ENCODE measurements around the gene BRD1. TPM values are rescaled to one million over a fixed set of nuclear protein-coding genes. Genes with fewer than 3 reads are reported as not detected.

The BRD1 gene
- total RNA-seq, 1 experiment from 2014 or later, result 51.2 TPM

GRCh38 chr22:49756201-49756600, 71.5 kb downstream of the BRD1 start:
- ChIA-PET CTCF (no interaction called here), POLR2A (ENCODE audit: low non-redundant PET) (no interaction called here)
- intact Hi-C loops (cut with micrococcal nuclease; ENCODE audit: unreplicated experiment), result no loop called here
- no peaks in the 10 kb centered on the region for H3K36me3 ChIP-seq (ENCODE audit: insufficient read depth, low read length, poor library complexity, severe bottlenecking)
- no peak overlapping the region for H3K4me3 ChIP-seq (ENCODE audit: low read depth, low read length, poor library complexity, severe bottlenecking)
- H3K4me1 ChIP-seq (ENCODE audit: insufficient read depth, low read length, poor library complexity, severe bottlenecking), result no peaks in the 10 kb centered on the region
- H3K9me3 ChIP-seq (ENCODE audit: low read depth, low read length, poor library complexity, severe bottlenecking), result no peaks in the 10 kb centered on the region
- no TSS peak for BruUV-seq (replicated peaks)
- TF ChIP-seq EZH2 (IDR thresholded peaks at IDR 0.05; ENCODE audit: borderline replicate concordance, low read depth, low read length, poor library complexity, severe bottlenecking), result no peak
- no peak for TF ChIP-seq CTCF (conservative IDR thresholded peaks at IDR 0.05; ENCODE audit: low read depth, low read length)
- H3K27ac ChIP-seq (ENCODE audit: low read depth, low read length, poor library complexity, severe bottlenecking), result no peak overlapping the region
- H3K27me3 ChIP-seq (replicated peaks; ENCODE audit: insufficient read depth, low read depth, low read length, poor library complexity), result no peaks in the 10 kb centered on the region
- DNase-seq (ENCODE audit: low spot score), result no peak

GRCh38 chr22:49755631-49756001, 72.1 kb downstream of the BRD1 start:
- H3K9me3 ChIP-seq (ENCODE audit: low read depth, low read length, poor library complexity, severe bottlenecking), result no peaks in the 10 kb centered on the region
- ChIA-PET POLR2A (ENCODE audit: low non-redundant PET) (no interaction called here), CTCF (no interaction called here)
- H3K27ac ChIP-seq (ENCODE audit: low read depth, low read length, poor library complexity, severe bottlenecking), result no peak overlapping the region
- no TSS peak for BruUV-seq (replicated peaks)
- no peaks in the 10 kb centered on the region for H3K27me3 ChIP-seq (replicated peaks; ENCODE audit: insufficient read depth, low read depth, low read length, poor library complexity)
- no peaks in the 10 kb centered on the region for H3K4me1 ChIP-seq (ENCODE audit: insufficient read depth, low read length, poor library complexity, severe bottlenecking)
- DNase-seq (ENCODE audit: low spot score), result no peak
- intact Hi-C loops (cut with micrococcal nuclease; ENCODE audit: unreplicated experiment), result no loop called here
- H3K4me3 ChIP-seq (ENCODE audit: low read depth, low read length, poor library complexity, severe bottlenecking), result no peak overlapping the region
- H3K36me3 ChIP-seq (ENCODE audit: insufficient read depth, low read length, poor library complexity, severe bottlenecking), result no peaks in the 10 kb centered on the region
- TF ChIP-seq EZH2 (IDR thresholded peaks at IDR 0.05; ENCODE audit: borderline replicate concordance, low read depth, low read length, poor library complexity, severe bottlenecking) (no peak), CTCF (conservative IDR thresholded peaks at IDR 0.05; ENCODE audit: low read depth, low read length) (no peak)

DNA sequence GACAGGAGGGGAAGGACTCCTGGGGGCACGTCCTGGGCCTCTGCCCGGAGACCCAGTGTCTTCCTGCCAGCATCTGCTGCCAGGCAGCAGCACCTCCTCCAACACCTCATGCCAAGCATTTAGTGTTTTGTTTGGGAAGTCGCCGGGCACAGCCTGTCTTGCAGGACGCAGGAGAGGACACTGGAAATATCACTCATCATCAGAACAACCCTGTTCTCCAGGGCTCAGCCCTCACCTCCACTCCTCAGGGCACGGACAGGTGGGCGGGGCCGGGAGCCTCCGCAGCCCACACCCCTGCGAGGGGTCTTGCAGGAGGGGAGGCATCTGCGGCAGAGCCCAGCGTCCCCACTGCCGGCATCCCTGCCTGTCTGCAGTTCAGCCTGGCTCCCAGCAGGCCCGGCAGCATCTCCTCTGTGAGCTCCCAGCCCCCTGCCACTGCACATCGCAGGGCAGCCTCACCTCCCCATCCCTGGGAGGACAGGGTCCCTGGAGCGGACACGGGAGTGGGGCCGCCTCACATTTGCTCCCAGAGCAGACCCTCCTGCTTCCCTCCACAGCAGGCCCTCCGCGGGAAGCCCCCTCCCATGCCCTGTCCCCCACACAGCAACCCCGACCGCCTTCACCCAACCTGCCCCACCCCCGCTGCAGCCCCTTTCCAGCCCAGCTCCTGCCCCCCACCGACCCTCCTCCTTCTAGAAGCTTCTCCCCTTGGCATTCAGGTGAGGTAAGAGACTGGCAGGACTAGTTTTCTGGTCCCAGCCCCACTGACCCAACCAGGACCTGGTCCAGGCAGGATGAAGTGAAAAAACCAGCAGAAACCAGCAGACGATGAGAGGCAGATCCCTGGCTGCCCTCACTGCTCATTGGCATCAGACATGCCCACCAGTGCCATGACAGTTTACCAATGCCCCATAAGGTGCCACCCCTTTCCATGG, 72.7 kb downstream of the BRD1 start:
- intact Hi-C loops (cut with micrococcal nuclease; ENCODE audit: unreplicated experiment), result no loop called here
- Histone ChIP-seq H3K4me3 (ENCODE audit: low read depth, low read length, poor library complexity, severe bottlenecking) (no peak overlapping the region), H3K27ac (ENCODE audit: low read depth, low read length, poor library complexity, severe bottlenecking) (no peak overlapping the region), H3K4me1 (ENCODE audit: insufficient read depth, low read length, poor library complexity, severe bottlenecking) (no peaks in the 10 kb centered on the region), H3K9me3 (ENCODE audit: low read depth, low read length, poor library complexity, severe bottlenecking) (no peaks in the 10 kb centered on the region), H3K27me3 (replicated peaks; ENCODE audit: insufficient read depth, low read depth, low read length, poor library complexity) (no peaks in the 10 kb centered on the region), H3K36me3 (ENCODE audit: insufficient read depth, low read length, poor library complexity, severe bottlenecking) (no peaks in the 10 kb centered on the region)
- POLR2A ChIA-PET (ENCODE audit: low non-redundant PET), result no interaction called here
- no TSS peak for BruUV-seq (replicated peaks)
- CTCF ChIA-PET, result no interaction called here
- TF ChIP-seq CTCF (conservative IDR thresholded peaks at IDR 0.05; ENCODE audit: low read depth, low read length), result no peak
- no peak for TF ChIP-seq EZH2 (IDR thresholded peaks at IDR 0.05; ENCODE audit: borderline replicate concordance, low read depth, low read length, poor library complexity, severe bottlenecking)
- no peak for DNase-seq (ENCODE audit: low spot score)

All from A673 (cell line).